ENCODE data around the gene MSI2. TPM values are rescaled to one million over a fixed set of nuclear protein-coding genes. Genes with fewer than 3 reads are reported as not detected.

Gene MSI2
- total and polyA plus RNA-seq, 2 donors (not counting 3 experiments of a cell fraction or from before 2014, with no cell fraction given): 20.9 to 59.3 TPM

- DNase-seq (ENCODE audit: low read depth, low spot score) (no peak), FAIRE-seq (no peak)
- no peaks in the 10 kb centered on the region for H3K27me3 ChIP-seq (ENCODE audit: control insufficient read depth in 2 of 2, insufficient read depth in 2 of 2, low read length in 2 of 2)
- TF ChIP-seq MAX (IDR thresholded peaks at IDR 0.05; ENCODE audit: insufficient read depth, insufficient read length) (no peak), POLR2A (IDR thresholded peaks at IDR 0.05; ENCODE audit: low read depth, low read length) (no peak), JUN (IDR thresholded peaks at IDR 0.05; ENCODE audit: borderline replicate concordance, insufficient read depth, insufficient read length, low read depth) (no peak), FOS (IDR thresholded peaks at IDR 0.05; ENCODE audit: borderline replicate concordance, insufficient read depth, low read length) (no peak), MYC (IDR thresholded peaks at IDR 0.05; ENCODE audit: low read depth, low read length) (no peak), GATA2 (IDR thresholded peaks at IDR 0.05; ENCODE audit: insufficient read depth, insufficient read length, low read depth, low read length) (no peak), EZH2 (IDR thresholded peaks at IDR 0.05; ENCODE audit: borderline replicate concordance, low read depth, low read length, severe bottlenecking) (no peak), POLR2AphosphoS5 (IDR thresholded peaks at IDR 0.05; ENCODE audit: insufficient read depth, low read depth, low read length) (no peak)
- TF ChIP-seq, protein P1, sequence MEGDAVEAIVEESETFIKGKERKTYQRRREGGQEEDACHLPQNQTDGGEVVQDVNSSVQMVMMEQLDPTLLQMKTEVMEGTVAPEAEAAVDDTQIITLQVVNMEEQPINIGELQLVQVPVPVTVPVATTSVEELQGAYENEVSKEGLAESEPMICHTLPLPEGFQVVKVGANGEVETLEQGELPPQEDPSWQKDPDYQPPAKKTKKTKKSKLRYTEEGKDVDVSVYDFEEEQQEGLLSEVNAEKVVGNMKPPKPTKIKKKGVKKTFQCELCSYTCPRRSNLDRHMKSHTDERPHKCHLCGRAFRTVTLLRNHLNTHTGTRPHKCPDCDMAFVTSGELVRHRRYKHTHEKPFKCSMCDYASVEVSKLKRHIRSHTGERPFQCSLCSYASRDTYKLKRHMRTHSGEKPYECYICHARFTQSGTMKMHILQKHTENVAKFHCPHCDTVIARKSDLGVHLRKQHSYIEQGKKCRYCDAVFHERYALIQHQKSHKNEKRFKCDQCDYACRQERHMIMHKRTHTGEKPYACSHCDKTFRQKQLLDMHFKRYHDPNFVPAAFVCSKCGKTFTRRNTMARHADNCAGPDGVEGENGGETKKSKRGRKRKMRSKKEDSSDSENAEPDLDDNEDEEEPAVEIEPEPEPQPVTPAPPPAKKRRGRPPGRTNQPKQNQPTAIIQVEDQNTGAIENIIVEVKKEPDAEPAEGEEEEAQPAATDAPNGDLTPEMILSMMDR (IDR thresholded peaks at IDR 0.05; ENCODE audit: extremely low read depth in 1 of 2, insufficient read depth in 1 of 2, low read depth in 1 of 2, low read length in 2 of 2): no peak
- dilution Hi-C loops (cut with MboI; ENCODE audit: extremely low pct_ligation_motif_present, low sequenced_read_pairs) (no loop called here), intact Hi-C loops (cut with micrococcal nuclease) (no loop called here)
- no peak overlapping the region for H3K27ac ChIP-seq (ENCODE audit: insufficient read depth, low read depth, low read length)
- ChIA-PET POLR2A (no interaction called here), CTCF (no interaction called here)
- H3K79me2 ChIP-seq (ENCODE audit: control insufficient read depth, insufficient read depth, low read length): no peaks in the 10 kb centered on the region
- H2AFZ ChIP-seq (ENCODE audit: low read depth, low read length): no peak overlapping the region
- no peaks in the 10 kb centered on the region for H3K36me3 ChIP-seq (ENCODE audit: control insufficient read depth in 2 of 2, extremely low read depth in 1 of 2, insufficient read depth in 2 of 2, low read length in 2 of 2)
- no peaks in the 10 kb centered on the region for H4K20me1 ChIP-seq (replicated peaks; ENCODE audit: control insufficient read depth, extremely low read depth, insufficient read depth, low read length)
- BruUV-seq (replicated peaks): no TSS peak
- H3K9me3 ChIP-seq (replicated peaks; ENCODE audit: control insufficient read depth, insufficient read depth, low read length): no peaks in the 10 kb centered on the region
- H3K4me1 ChIP-seq (ENCODE audit: control insufficient read depth, extremely low read depth, insufficient read depth, low read length): peaks cover 5% of the 10 kb centered on the region
- H3K4me3 ChIP-seq (replicated peaks in 1 of 3; ENCODE audit: insufficient read depth in 1 of 3, low read depth in 1 of 3, low read length in 3 of 3): no peak overlapping the region
- no peaks in the 10 kb centered on the region for H3K9me1 ChIP-seq (replicated peaks; ENCODE audit: control insufficient read depth, extremely low read depth, insufficient read depth, low read length)
- no peak overlapping the region for H3K9ac ChIP-seq (replicated peaks; ENCODE audit: extremely low read depth, insufficient read depth, low read length)
- no peak overlapping the region for H3K4me2 ChIP-seq (ENCODE audit: insufficient read depth, low read length)
These were observed 113.8 kb downstream of the MSI2 start for GRCh38 chr17:57370037-57370581.

All from endothelial cell of umbilical vein (primary cell).